ENCODE results near the gene MANBA. TPM values are rescaled to one million over a fixed set of nuclear protein-coding genes. Genes with fewer than 3 reads are reported as not detected.
A peak's percentile ranks its signal among the peaks of the same experiment; 100 is the strongest.
"Not testable (repeated sequence)": the region's sequence is repeated elsewhere in the genome, so short reads cannot be mapped to it uniquely, and the experiment has no call there.

The MANBA gene
- total RNA-seq, 1 experiment from 2014 or later, result 91.6 TPM

DNA sequence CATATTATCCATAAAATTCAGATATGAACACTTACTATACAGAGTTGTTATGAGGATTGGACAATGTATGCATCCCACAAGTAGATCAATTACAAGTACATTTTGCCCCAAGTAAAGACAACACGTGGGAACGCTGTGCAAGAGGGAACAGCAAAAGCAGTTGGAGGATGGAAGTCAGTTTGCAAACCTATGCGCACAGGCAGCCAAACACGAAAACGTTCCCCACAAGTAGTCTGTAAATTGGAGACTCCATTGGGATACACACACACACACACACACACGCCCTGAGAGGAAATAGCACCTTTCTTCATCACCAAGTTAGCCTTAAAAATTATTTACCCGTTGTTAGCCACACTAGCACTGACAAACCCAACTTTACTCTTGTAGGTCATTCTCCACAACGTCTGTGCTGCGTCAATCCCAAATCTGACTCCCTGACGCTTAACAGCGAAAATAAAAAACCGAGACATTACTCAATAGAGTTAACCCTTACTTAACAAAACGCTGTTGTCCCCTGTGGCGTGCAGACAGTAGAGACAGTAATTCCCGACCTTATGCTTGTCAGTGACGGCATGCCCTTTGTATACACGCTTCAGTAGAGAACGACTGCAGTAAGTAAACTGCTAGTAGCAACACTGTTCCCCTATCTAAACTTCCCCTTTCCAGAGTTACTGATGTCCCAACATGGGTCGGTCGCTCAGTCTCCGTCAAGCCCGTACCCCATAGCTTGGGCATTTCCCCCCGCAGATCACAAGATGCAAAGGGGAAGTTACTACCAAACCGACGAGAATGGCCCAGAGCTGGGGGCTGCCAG lies 730 bp downstream of the MANBA start:
- Histone ChIP-seq H3K27me3 (ENCODE audit: low read length) (no peaks in the 10 kb centered on the region), H3K4me3 (ENCODE audit: low read length) (peak overlapping the region; percentile 81), H3K4me2 (ENCODE audit: low read depth, low read length, poor library complexity, severe bottlenecking) (peak overlapping the region; percentile 86), H3K9me3 (ENCODE audit: low read length) (no peaks in the 10 kb centered on the region), H3K9me2 (replicated peaks; ENCODE audit: insufficient read depth, low read length) (no peaks in the 10 kb centered on the region), H3K36me3 (ENCODE audit: insufficient read depth, low read length) (no peaks in the 10 kb centered on the region), H3K4me1 (ENCODE audit: low read length) (peaks cover 20% of the 10 kb centered on the region), H3K9ac (ENCODE audit: low read length) (peak overlapping the region; percentile 82), H3K79me2 (ENCODE audit: low read length) (peaks cover 46% of the 10 kb centered on the region), H3K27ac (ENCODE audit: low read length) (peak overlapping the region; percentile 17), H2AFZ (ENCODE audit: low read length) (peak overlapping the region; percentile 91), H4K20me1 (ENCODE audit: insufficient read depth, low read depth, low read length) (no peaks in the 10 kb centered on the region)
- peak; percentile 90 for DNase-seq

- H3K4me3 ChIP-seq (ENCODE audit: low read length), result peak overlapping the region; percentile 81; the same call in 1 of the 2 replicates
- H3K79me2 ChIP-seq (ENCODE audit: low read length), result peaks cover 60% of the 10 kb centered on the region
- H4K20me1 ChIP-seq (ENCODE audit: insufficient read depth, low read depth, low read length), result no peaks in the 10 kb centered on the region
- H3K9me2 ChIP-seq (replicated peaks; ENCODE audit: insufficient read depth, low read length), result no peaks in the 10 kb centered on the region
- no peak overlapping the region for H3K27ac ChIP-seq (ENCODE audit: low read length)
- peak overlapping the region; percentile 86 for H3K4me2 ChIP-seq (ENCODE audit: low read depth, low read length, poor library complexity, severe bottlenecking)
- peaks cover 20% of the 10 kb centered on the region for H3K4me1 ChIP-seq (ENCODE audit: low read length)
- no peaks in the 10 kb centered on the region for H3K36me3 ChIP-seq (ENCODE audit: insufficient read depth, low read length)
- no peaks in the 10 kb centered on the region for H3K9me3 ChIP-seq (ENCODE audit: low read length)
- H3K9ac ChIP-seq (ENCODE audit: low read length), result no peak overlapping the region
- DNase-seq, result no peak
- H3K27me3 ChIP-seq (ENCODE audit: low read length), result no peaks in the 10 kb centered on the region
- H2AFZ ChIP-seq (ENCODE audit: low read length), result no peak overlapping the region
These were observed 2.3 kb downstream of the MANBA start for GRCh38 chr4:102758241-102759160.

DNA sequence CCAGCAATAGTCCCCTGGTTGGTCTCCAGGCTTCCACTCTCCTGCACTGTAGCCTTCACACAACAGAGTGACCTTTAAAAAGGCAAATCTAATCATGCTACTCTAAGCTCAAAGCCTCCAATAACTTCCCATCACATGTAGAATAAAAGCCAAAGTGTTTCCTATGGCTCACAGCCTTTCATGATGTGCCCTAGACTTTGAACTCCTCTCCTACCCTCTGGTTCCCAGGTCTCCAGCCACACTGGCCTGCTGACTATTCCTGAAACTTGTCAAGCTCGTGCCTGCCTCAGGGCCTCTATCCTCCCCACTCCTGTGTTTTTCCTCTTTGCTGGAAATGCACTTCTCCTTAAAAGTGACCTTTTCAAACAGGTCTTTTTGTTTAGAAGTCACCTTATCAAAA lies 3.1 kb downstream of the MANBA start:
- Histone ChIP-seq H3K4me1 (ENCODE audit: low read length) (peaks cover 20% of the 10 kb centered on the region), H3K9me2 (replicated peaks; ENCODE audit: insufficient read depth, low read length) (no peaks in the 10 kb centered on the region), H3K4me3 (ENCODE audit: low read length) (no peak overlapping the region), H3K9me3 (ENCODE audit: low read length) (no peaks in the 10 kb centered on the region), H3K27me3 (ENCODE audit: low read length) (no peaks in the 10 kb centered on the region), H3K4me2 (ENCODE audit: low read depth, low read length, poor library complexity, severe bottlenecking) (no peak overlapping the region), H2AFZ (ENCODE audit: low read length) (no peak overlapping the region), H3K27ac (ENCODE audit: low read length) (no peak overlapping the region), H4K20me1 (ENCODE audit: insufficient read depth, low read depth, low read length) (no peaks in the 10 kb centered on the region), H3K79me2 (ENCODE audit: low read length) (peaks cover 68% of the 10 kb centered on the region), H3K36me3 (ENCODE audit: insufficient read depth, low read length) (no peaks in the 10 kb centered on the region), H3K9ac (ENCODE audit: low read length) (no peak overlapping the region)
- DNase-seq, result peak; percentile 45

- no peaks in the 10 kb centered on the region for H3K9me2 ChIP-seq (replicated peaks; ENCODE audit: insufficient read depth, low read length)
- no peak overlapping the region for H3K4me3 ChIP-seq (ENCODE audit: low read length)
- H3K9me3 ChIP-seq (ENCODE audit: low read length), result no peaks in the 10 kb centered on the region
- no peak for DNase-seq
- no peak overlapping the region for H2AFZ ChIP-seq (ENCODE audit: low read length)
- peaks cover 4% of the 10 kb centered on the region for H3K4me1 ChIP-seq (ENCODE audit: low read length)
- H3K79me2 ChIP-seq (ENCODE audit: low read length), result peaks cover 89% of the 10 kb centered on the region
- H3K9ac ChIP-seq (ENCODE audit: low read length), result no peak overlapping the region
- H3K27me3 ChIP-seq (ENCODE audit: low read length), result no peaks in the 10 kb centered on the region
- 0 out of 2 replicates have a peak, but pooled peaks cover 6% of the 10 kb centered on the region for H3K36me3 ChIP-seq (ENCODE audit: insufficient read depth, low read length)
- H4K20me1 ChIP-seq (ENCODE audit: insufficient read depth, low read depth, low read length), result no peaks in the 10 kb centered on the region
- H3K27ac ChIP-seq (ENCODE audit: low read length), result no peak overlapping the region
- H3K4me2 ChIP-seq (ENCODE audit: low read depth, low read length, poor library complexity, severe bottlenecking), result no peak overlapping the region
These were observed 6.7 kb downstream of the MANBA start for GRCh38 chr4:102754044-102754443.

GRCh38 chr4:102751941-102752340 lies 8.8 kb downstream of the MANBA start:
- no peaks in the 10 kb centered on the region for H3K4me1 ChIP-seq (ENCODE audit: low read length)
- H3K79me2 ChIP-seq (ENCODE audit: low read length), result peaks cover 84% of the 10 kb centered on the region
- no peak overlapping the region for H2AFZ ChIP-seq (ENCODE audit: low read length)
- H3K36me3 ChIP-seq (ENCODE audit: insufficient read depth, low read length), result 0 out of 2 replicates have a peak, but pooled peaks cover 10% of the 10 kb centered on the region
- DNase-seq, result no peak
- no peaks in the 10 kb centered on the region for H3K27me3 ChIP-seq (ENCODE audit: low read length)
- H4K20me1 ChIP-seq (ENCODE audit: insufficient read depth, low read depth, low read length), result no peaks in the 10 kb centered on the region
- no peaks in the 10 kb centered on the region for H3K9me3 ChIP-seq (ENCODE audit: low read length)
- H3K9ac ChIP-seq (ENCODE audit: low read length), result no peak overlapping the region
- no peak overlapping the region for H3K27ac ChIP-seq (ENCODE audit: low read length)
- H3K4me2 ChIP-seq (ENCODE audit: low read depth, low read length, poor library complexity, severe bottlenecking), result no peak overlapping the region
- H3K4me3 ChIP-seq (ENCODE audit: low read length), result no peak overlapping the region
- H3K9me2 ChIP-seq (replicated peaks; ENCODE audit: insufficient read depth, low read length), result no peaks in the 10 kb centered on the region

DNA sequence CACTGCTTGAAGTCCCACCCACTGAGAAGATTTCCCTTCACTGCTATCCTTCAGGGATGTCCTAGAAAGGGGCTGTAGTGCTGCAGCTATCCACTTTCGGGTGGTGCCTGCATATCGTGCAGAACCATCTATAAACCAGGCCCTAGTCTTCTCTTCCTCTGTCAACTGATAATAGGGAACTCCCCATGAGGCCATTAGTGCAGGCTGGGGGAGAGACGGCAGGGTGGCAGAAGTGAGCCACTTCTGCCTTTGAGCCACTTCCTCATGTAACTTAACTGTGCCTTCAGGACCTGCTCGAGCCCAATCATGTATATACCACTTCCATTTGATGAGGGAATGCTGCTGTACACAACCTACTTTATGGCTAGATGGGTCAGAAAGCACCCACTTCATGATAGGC lies 17.4 kb downstream of the MANBA start:
- H2AFZ ChIP-seq (ENCODE audit: low read length); H3K4me3 ChIP-seq (ENCODE audit: low read length); H3K9me3 ChIP-seq (ENCODE audit: low read length); H3K9ac ChIP-seq (ENCODE audit: low read length); H3K27me3 ChIP-seq (ENCODE audit: low read length); H4K20me1 ChIP-seq (ENCODE audit: insufficient read depth, low read depth, low read length); H3K4me1 ChIP-seq (ENCODE audit: low read length); H3K9me2 ChIP-seq (replicated peaks; ENCODE audit: insufficient read depth, low read length); H3K4me2 ChIP-seq (ENCODE audit: low read depth, low read length, poor library complexity, severe bottlenecking); H3K27ac ChIP-seq (ENCODE audit: low read length): not testable (repeated sequence)
- peaks cover 14% of the 10 kb centered on the region; the same call in 1 of the 2 replicates for H3K36me3 ChIP-seq (ENCODE audit: insufficient read depth, low read length)
- peak; percentile 63 for DNase-seq
- peaks cover 82% of the 10 kb centered on the region for H3K79me2 ChIP-seq (ENCODE audit: low read length)

GRCh38 chr4:102738802-102739201 lies 22.0 kb downstream of the MANBA start:
- H3K79me2 ChIP-seq (ENCODE audit: low read length), result peaks cover 93% of the 10 kb centered on the region
- H3K27ac ChIP-seq (ENCODE audit: low read length); H3K4me3 ChIP-seq (ENCODE audit: low read length); H3K4me2 ChIP-seq (ENCODE audit: low read depth, low read length, poor library complexity, severe bottlenecking); H3K27me3 ChIP-seq (ENCODE audit: low read length); H4K20me1 ChIP-seq (ENCODE audit: insufficient read depth, low read depth, low read length); H3K9me2 ChIP-seq (replicated peaks; ENCODE audit: insufficient read depth, low read length); DNase-seq; H2AFZ ChIP-seq (ENCODE audit: low read length); H3K9ac ChIP-seq (ENCODE audit: low read length); H3K36me3 ChIP-seq (ENCODE audit: insufficient read depth, low read length); H3K9me3 ChIP-seq (ENCODE audit: low read length); H3K4me1 ChIP-seq (ENCODE audit: low read length): not testable (repeated sequence)
